ENCODE measurements around the gene TEX29. TPM values are rescaled to one million over a fixed set of nuclear protein-coding genes. Genes with fewer than 3 reads are reported as not detected.

TEX29 gene
- total RNA-seq, 1 donor from 2014 or later, result not detected

GRCh38 chr13:111330066-111330610, 9.7 kb downstream of the TEX29 start:
- Histone ChIP-seq H4K20me1 (ENCODE audit: low read depth) (no peaks in the 10 kb centered on the region), H3K4me1 (no peaks in the 10 kb centered on the region), H3K79me2 (ENCODE audit: low read depth) (no peaks in the 10 kb centered on the region), H2AFZ (replicated peaks) (no peak overlapping the region), H3K9me3 (ENCODE audit: low read depth) (no peaks in the 10 kb centered on the region), H3K27ac (no peak overlapping the region), H3K4me2 (no peak overlapping the region), H3K36me3 (no peaks in the 10 kb centered on the region), H3K9ac (no peak overlapping the region), H3F3A (ENCODE audit: low read depth) (no peaks in the 10 kb centered on the region), H3K27me3 (no peaks in the 10 kb centered on the region), H3K4me3 (no peak overlapping the region)
- Mint-ChIP-seq H3K27ac (no peak overlapping the region), H3K4me3 (no peak overlapping the region), H3K36me3 (no peaks in the 10 kb centered on the region), H3K4me1 (peaks cover 6% of the 10 kb centered on the region), H3K27me3 (ENCODE audit: insufficient read depth, low read depth) (peaks cover 5% of the 10 kb centered on the region), H3K9me3 (peaks cover 2% of the 10 kb centered on the region)
- TF ChIP-seq EZH2phosphoT487 (IDR thresholded peaks at IDR 0.05) (no peak), CTCF (IDR thresholded peaks at IDR 0.05) (no peak), EZH2 (IDR thresholded peaks at IDR 0.05) (no peak)
- no peak for DNase-seq (ENCODE audit: low spot score)

- Histone ChIP-seq H3K79me2 (ENCODE audit: low read depth) (no peaks in the 10 kb centered on the region), H4K20me1 (ENCODE audit: low read depth) (no peaks in the 10 kb centered on the region), H3K9ac (no peak overlapping the region), H3K9me3 (ENCODE audit: low read depth) (no peaks in the 10 kb centered on the region), H3K36me3 (no peaks in the 10 kb centered on the region), H3K4me2 (no peak overlapping the region), H3K4me3 (no peak overlapping the region), H3K27me3 (no peaks in the 10 kb centered on the region), H3F3A (ENCODE audit: low read depth) (no peaks in the 10 kb centered on the region), H3K27ac (no peak overlapping the region), H3K4me1 (no peaks in the 10 kb centered on the region), H2AFZ (replicated peaks) (no peak overlapping the region)
- no peak for TF ChIP-seq CTCF (IDR thresholded peaks at IDR 0.05)
- TF ChIP-seq EZH2phosphoT487 (IDR thresholded peaks at IDR 0.05), result no peak
- TF ChIP-seq EZH2 (IDR thresholded peaks at IDR 0.05), result no peak
- no peaks in the 10 kb centered on the region for H3K4me1 Mint-ChIP-seq
- H3K27ac Mint-ChIP-seq, result no peak overlapping the region
- H3K4me3 Mint-ChIP-seq, result no peak overlapping the region
- DNase-seq (ENCODE audit: low spot score), result no peak
- no peaks in the 10 kb centered on the region for H3K27me3 Mint-ChIP-seq (ENCODE audit: insufficient read depth, low read depth)
- peaks cover 4% of the 10 kb centered on the region for H3K9me3 Mint-ChIP-seq
- no peaks in the 10 kb centered on the region for H3K36me3 Mint-ChIP-seq
Observed at GRCh38 chr13:111335298-111335697, 14.9 kb downstream of the TEX29 start.

GRCh38 chr13:111336666-111337065, 16.2 kb downstream of the TEX29 start:
- no peak overlapping the region for H2AFZ ChIP-seq (replicated peaks)
- no peaks in the 10 kb centered on the region for H3F3A ChIP-seq (ENCODE audit: low read depth)
- no peaks in the 10 kb centered on the region for H3K27me3 ChIP-seq
- no peaks in the 10 kb centered on the region for H3K4me1 Mint-ChIP-seq
- no peak overlapping the region for H3K4me3 Mint-ChIP-seq
- no peak for DNase-seq (ENCODE audit: low spot score)
- H4K20me1 ChIP-seq (ENCODE audit: low read depth), result no peaks in the 10 kb centered on the region
- no peaks in the 10 kb centered on the region for H3K79me2 ChIP-seq (ENCODE audit: low read depth)
- no peaks in the 10 kb centered on the region for H3K36me3 Mint-ChIP-seq
- TF ChIP-seq EZH2 (IDR thresholded peaks at IDR 0.05) (no peak), CTCF (IDR thresholded peaks at IDR 0.05) (no peak), EZH2phosphoT487 (IDR thresholded peaks at IDR 0.05) (no peak)
- H3K36me3 ChIP-seq, result no peaks in the 10 kb centered on the region
- no peaks in the 10 kb centered on the region for H3K4me1 ChIP-seq
- H3K9ac ChIP-seq, result no peak overlapping the region
- H3K9me3 Mint-ChIP-seq, result peaks cover 4% of the 10 kb centered on the region
- no peak overlapping the region for H3K27ac Mint-ChIP-seq
- H3K27ac ChIP-seq, result no peak overlapping the region
- H3K9me3 ChIP-seq (ENCODE audit: low read depth), result no peaks in the 10 kb centered on the region
- H3K27me3 Mint-ChIP-seq (ENCODE audit: insufficient read depth, low read depth), result no peaks in the 10 kb centered on the region
- H3K4me2 ChIP-seq, result no peak overlapping the region
- no peak overlapping the region for H3K4me3 ChIP-seq
